Limb (tissue), 2 donors: ENCODE measurements around the gene PGGHG.
"Not testable (repeated sequence)": the region's sequence is repeated elsewhere in the genome, so short reads cannot be mapped to it uniquely, and the experiment has no call there.

Experiments used
- DNase-seq, 2 donors: peaks; one replicate each; pipeline ENCODE4 v3.0.0-alpha.2; 2016; ENCODE audit errors: extremely low spot score in 2 of 2

Gene PGGHG

GRCh38 chr11:288478-289397 lies at the start of gene PGGHG:
PGGHG (plus strand) TSS chr11:289126; CDS start chr11:289817, 691 bp downstream.
- peak in 1 of 2 donors; percentile 65 for DNase-seq

- no peak for DNase-seq
Observed at GRCh38 chr11:240315-240714, 48.6 kb upstream of the PGGHG start.

DNA sequence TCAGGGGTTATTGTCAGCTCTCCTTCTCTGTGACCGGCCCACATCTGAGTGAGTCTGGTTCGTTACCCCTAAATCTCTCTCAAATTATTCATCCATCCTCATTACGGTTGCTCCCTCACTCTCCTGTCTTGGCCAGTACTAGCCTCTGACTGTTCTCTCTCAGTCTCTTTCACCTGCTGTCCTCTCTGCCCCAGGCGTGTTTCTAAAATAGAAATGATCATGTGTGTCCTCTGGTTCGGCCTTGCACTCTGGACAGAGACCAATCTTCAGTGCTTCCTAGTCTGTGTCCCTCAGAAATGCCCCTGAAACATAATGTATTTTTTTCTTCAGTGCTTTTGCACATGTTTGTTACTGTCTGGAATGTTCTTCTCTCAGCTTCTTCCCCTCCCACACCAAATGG lies 47.3 kb upstream of the PGGHG start:
- no peak for DNase-seq

GRCh38 chr11:244376-244775 lies 44.5 kb upstream of the PGGHG start:
- no peak for DNase-seq

GRCh38 chr11:249062-249461 lies 39.9 kb upstream of the PGGHG start:
- no peak for DNase-seq

GRCh38 chr11:250274-250673 lies 38.7 kb upstream of the PGGHG start:
- no peak for DNase-seq

- peak in 1 of 2 donors; percentile 55 for DNase-seq
Observed at GRCh38 chr11:250740-251299, 38.1 kb upstream of the PGGHG start.

- no peak for DNase-seq
Observed at GRCh38 chr11:251550-251949, 37.4 kb upstream of the PGGHG start.

- no peak for DNase-seq
Observed at GRCh38 chr11:252666-253065, 36.3 kb upstream of the PGGHG start.

DNA sequence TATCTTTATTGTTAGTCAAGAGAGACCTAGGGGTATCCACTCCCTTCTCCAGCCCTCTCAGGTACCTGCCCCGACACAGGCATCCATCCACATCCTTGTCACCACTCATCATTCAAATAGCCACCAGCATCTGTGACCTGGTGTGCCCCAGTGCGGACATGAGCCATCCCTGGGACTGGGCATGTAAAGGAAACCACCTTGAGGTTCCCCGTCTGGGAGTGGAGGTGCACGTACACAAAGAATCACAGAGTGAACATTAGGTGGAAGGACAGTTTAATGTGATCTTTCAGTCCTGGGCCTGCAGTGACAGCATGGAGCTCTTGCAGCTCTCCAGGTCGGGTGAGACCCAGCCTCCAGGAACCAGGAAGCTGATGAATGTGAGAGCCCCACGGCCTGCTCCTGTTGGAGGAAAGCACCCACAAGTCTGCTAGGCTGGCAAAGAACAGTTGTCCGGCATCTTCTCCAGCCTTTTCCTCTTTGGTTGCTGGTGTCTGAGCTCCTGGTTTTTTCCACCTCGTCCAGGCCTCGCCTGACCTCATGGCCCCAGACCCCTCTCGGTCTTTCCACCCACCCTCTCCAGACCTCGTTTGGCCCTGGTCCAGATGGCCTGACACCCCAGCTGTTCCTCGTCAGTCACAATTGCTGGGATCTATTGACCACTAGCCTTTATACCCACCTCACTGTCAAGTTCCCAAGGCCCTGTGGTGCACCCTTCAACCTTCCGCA lies 35.6 kb upstream of the PGGHG start:
- DNase-seq = no peak

GRCh38 chr11:253886-254270 lies 35.0 kb upstream of the PGGHG start:
- DNase-seq = no peak

GRCh38 chr11:255176-255575 lies 33.8 kb upstream of the PGGHG start:
- no peak for DNase-seq

DNA sequence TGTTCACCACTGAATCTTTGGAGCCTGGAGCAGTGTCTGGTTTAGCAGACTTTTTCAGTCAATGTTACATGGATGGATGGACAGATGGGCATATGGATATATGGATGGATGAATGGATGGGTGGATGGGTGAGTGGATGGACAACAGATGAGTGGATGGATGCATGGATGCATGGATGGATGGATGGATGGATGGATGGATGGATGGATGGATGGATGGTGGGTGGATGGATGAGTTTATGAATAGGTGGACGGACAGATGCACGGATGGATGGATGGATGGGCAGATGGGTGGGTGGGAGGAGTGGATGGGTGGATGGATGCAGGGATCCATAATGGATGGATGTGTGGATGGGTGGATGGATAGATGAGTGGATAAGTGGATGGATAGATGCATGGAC lies 33.1 kb upstream of the PGGHG start:
- no peak for DNase-seq

GRCh38 chr11:256952-257737 lies 31.8 kb upstream of the PGGHG start:
- DNase-seq = no peak

DNA sequence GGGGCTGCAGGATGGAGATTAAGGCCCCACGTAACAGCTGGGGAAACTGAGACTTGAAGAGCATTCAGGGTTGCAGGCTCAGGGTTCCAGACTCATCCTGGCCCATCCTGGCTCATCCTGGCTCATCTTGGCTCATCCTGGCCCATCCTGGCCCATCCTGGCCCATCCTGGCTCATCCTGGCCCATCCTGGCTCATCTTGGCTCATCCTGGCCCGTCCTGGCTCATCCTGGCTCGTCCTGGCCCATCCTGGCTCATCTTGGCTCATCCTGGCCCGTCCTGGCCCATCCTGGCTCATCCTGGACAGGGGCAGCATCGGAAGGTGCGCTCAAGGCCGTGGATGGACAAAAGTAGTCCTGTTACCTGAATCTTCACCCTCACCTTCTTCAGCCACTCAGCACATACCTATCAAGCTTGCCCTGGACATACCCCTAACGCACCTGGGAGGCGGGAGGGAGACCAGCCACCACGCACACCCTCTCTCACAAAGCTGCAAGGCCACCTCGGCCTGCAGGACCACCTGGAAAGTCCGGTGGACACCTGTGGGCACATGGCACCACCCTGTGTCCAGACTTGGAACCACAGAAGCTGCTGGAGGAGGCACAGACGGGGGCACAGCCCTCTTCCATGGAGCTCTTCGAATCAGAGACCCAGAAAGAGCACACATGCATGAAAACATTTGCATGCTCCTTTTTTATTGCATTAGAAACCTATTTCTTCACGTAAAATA lies 31.0 kb upstream of the PGGHG start:
- no peak for DNase-seq

GRCh38 chr11:259413-259812 lies 29.5 kb upstream of the PGGHG start:
- DNase-seq = no peak

DNA sequence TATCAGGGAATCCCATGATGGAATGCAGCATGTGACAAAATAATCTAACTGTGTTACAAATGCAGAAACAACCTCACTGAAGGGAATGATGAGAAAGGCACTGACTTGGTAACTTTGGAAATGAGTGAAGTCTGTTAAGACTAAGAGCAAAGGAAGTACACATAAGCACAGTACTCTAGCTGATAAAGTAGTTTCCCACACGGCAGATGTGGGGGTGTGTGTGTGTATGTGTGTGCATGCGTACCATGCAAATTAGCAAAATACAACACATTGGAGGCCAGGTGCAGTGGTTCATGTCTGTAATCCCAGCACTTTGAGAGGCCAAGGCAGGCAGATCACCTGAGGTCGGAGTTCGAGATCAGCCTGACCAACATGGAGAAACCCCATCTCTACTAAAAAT lies 27.3 kb upstream of the PGGHG start:
- no peak for DNase-seq

DNA sequence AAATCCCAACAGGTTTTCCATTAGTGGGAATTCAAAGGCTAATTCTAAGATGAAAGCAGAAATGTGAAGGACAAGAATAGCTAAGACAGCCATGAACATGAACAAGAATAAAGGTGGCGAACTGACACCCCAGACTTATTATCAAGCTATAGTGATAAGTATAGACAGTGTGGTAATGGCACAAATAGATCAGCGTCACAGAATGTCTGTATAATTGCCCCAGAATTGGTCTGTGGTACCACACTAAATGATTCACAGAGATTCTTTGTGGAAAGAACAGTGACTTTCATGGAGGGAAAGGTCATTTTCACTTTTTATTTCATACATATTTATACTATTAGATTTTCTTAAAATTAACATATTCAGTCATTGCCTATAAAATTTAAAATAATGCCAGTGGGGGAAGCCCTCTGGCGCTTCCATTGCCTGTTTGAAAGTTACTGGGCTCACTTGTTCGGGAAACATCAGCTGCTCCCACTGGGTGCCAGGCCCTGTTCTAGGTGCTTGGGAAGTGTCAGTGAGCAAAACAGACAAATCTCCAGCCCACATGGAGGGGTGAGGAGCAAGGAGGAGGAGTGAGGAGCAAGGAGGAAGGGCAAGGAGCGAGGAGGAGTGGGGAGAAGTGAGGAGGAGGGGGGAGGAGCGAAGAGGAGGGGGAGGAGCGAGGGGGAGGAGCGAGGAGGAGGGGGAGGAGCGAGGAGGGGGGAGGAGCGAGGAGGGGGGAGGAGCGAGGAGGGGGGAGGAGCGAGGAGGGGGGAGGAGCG lies 22.1 kb upstream of the PGGHG start:
- no peak for DNase-seq

- DNase-seq = no peak
Observed at GRCh38 chr11:267491-267994, 21.4 kb upstream of the PGGHG start.

GRCh38 chr11:268716-269145 lies 20.2 kb upstream of the PGGHG start:
- DNase-seq = not testable (repeated sequence)
